D721Med (cell line): Measurements from ENCODE around the gene YY1.

ENCODE experiments used
- DNase-seq: peaks from one replicate; pipeline ENCODE4 v3.0.0; 2011; ENCODE audit warnings: low spot score; ENCODE audit not compliant: insufficient read length
- FAIRE-seq: peaks from 2 replicates; lab custom pipeline; 2011; peaks lifted over from hg19 to GRCh38; lab: Jason Lieb, UNC
- CTCF ChIP-seq: IDR thresholded peaks from 2 replicates; pipeline ENCODE4 v1.5.1; 2012; ENCODE audit warnings: mild to moderate bottlenecking, control low read depth; ENCODE audit not compliant: insufficient read depth; ENCODE audit errors: missing control alignments

YY1 gene

GRCh38 chr14:100239840-100240667 lies 1.1 kb downstream of the YY1 start:
- FAIRE-seq = no peak
- DNase-seq = peak; percentile 48

GRCh38 chr14:100240668-100241032 lies 1.7 kb downstream of the YY1 start:
- no peak for DNase-seq
- no peak for FAIRE-seq
- TF ChIP-seq CTCF = no peak

More at GRCh38 chr14:100239840-100240667, 1.1 kb downstream of the YY1 start:
- peak; percentile 47 for TF ChIP-seq CTCF

- DNase-seq (no peak), FAIRE-seq (no peak)
- no peak for TF ChIP-seq CTCF
Observed at GRCh38 chr14:100241279-100241678, 2.3 kb downstream of the YY1 start.

GRCh38 chr14:100243020-100243419 lies 4.1 kb downstream of the YY1 start:
- no peak for TF ChIP-seq CTCF
- FAIRE-seq = no peak
- no peak for DNase-seq

GRCh38 chr14:100246809-100247428 lies 8.0 kb downstream of the YY1 start:
- DNase-seq (peak; percentile 60), FAIRE-seq (peak; percentile 35)
- peak; percentile 63 for TF ChIP-seq CTCF

- TF ChIP-seq CTCF = no peak
- no peak for DNase-seq
- no peak for FAIRE-seq
Observed at GRCh38 chr14:100250732-100251465, 12.0 kb downstream of the YY1 start.
